Neural progenitor cell (in vitro differentiated cells): Measurements from ENCODE around the gene TRAPPC2L. TPM values are rescaled to one million over a fixed set of nuclear protein-coding genes. Genes with fewer than 3 reads are reported as not detected.

Experiments
- DNase-seq: peaks from one replicate; pipeline ENCODE4 v3.0.0-alpha.2; 2016; ENCODE audit warnings: low spot score
- H2AFZ ChIP-seq: fragments of 200-600 bp; sonication (generic); replicated peaks from 2 replicates; pipeline ENCODE4 v1.6.1; 2016; ENCODE audit warnings: antibody characterized with exemption
- H3F3A ChIP-seq: fragments of 200-600 bp; sonication (generic); 2 replicates; pipeline ENCODE4 v1.6.1; 2016; ENCODE audit warnings: antibody characterized with exemption, low read depth
- H3K27ac ChIP-seq: fragments of 200-600 bp; sonication (generic); 2 replicates; pipeline ENCODE4 v1.5.1; 2016; ENCODE audit warnings: mild to moderate bottlenecking
- H3K27me3 ChIP-seq: fragments of 200-600 bp; sonication (generic); 2 replicates; pipeline ENCODE4 v1.6.1; 2016; ENCODE audit warnings: mild to moderate bottlenecking, moderate library complexity
- H3K36me3 ChIP-seq: fragments of 200-600 bp; sonication (generic); 2 replicates; pipeline ENCODE4 v1.5.1; 2016
- H3K4me1 ChIP-seq: fragments of 200-600 bp; sonication (generic); 2 replicates; pipeline ENCODE4 v1.6.1; 2016; ENCODE audit warnings: mixed run types
- H3K4me2 ChIP-seq: fragments of 200-600 bp; sonication (generic); 2 replicates; pipeline ENCODE4 v1.6.1; 2016
- H3K4me3 ChIP-seq: fragments of 200-600 bp; sonication (generic); 2 replicates; pipeline ENCODE4 v1.5.1; 2016
- H3K79me2 ChIP-seq: fragments of 200-600 bp; sonication (generic); 2 replicates; pipeline ENCODE4 v1.6.1; 2016; ENCODE audit warnings: low read depth
- H3K9ac ChIP-seq: fragments of 200-600 bp; sonication (generic); 2 replicates; pipeline ENCODE4 v1.6.1; 2016
- H3K9me3 ChIP-seq: fragments of 200-600 bp; sonication (generic); 2 replicates; pipeline ENCODE4 v1.5.1; 2016; ENCODE audit warnings: low read depth
- H4K20me1 ChIP-seq: fragments of 200-600 bp; sonication (generic); 2 replicates; pipeline ENCODE4 v1.6.1; 2016; ENCODE audit warnings: low read depth
- H3K27ac Mint-ChIP-seq: 3 replicates; pipeline ENCODE4 v1.8.0; 2021; ENCODE audit warnings: mixed read lengths
- H3K27me3 Mint-ChIP-seq: 2 replicates; pipeline ENCODE4 v1.8.0; 2022; ENCODE audit warnings: low read depth, mild to moderate bottlenecking, inconsistent platforms, moderate library complexity, mixed read lengths; ENCODE audit not compliant: insufficient read depth
- H3K36me3 Mint-ChIP-seq: 3 replicates; pipeline ENCODE4 v1.8.0; 2021; ENCODE audit warnings: mixed read lengths
- H3K4me1 Mint-ChIP-seq: 3 replicates; pipeline ENCODE4 v1.8.0; 2021; ENCODE audit warnings: mixed read lengths
- H3K4me3 Mint-ChIP-seq: 3 replicates; pipeline ENCODE4 v1.8.0; 2021; ENCODE audit warnings: mild to moderate bottlenecking, moderate library complexity, mixed read lengths
- H3K9me3 Mint-ChIP-seq: 3 replicates; pipeline ENCODE4 v1.8.0; 2020; ENCODE audit warnings: mixed read lengths
- EZH2 ChIP-seq: fragments of 200-600 bp; sonication (generic); IDR thresholded peaks from 2 replicates; pipeline ENCODE4 v1.6.1; 2017; ENCODE audit warnings: antibody characterized with exemption, mild to moderate bottlenecking, moderate library complexity
- EZH2phosphoT487 ChIP-seq: fragments of 200-600 bp; sonication (generic); IDR thresholded peaks from 2 replicates; pipeline ENCODE4 v1.6.1; 2017; ENCODE audit warnings: antibody characterized with exemption
- total RNA-seq: library from RNA; depleted of rRNA; stranded (reverse); fragments of >200 nt; gene quantifications from 2 replicates; pipeline ENCODE4 v1.2.3, GENCODE V29; 2015; ENCODE audit warnings: low replicate concordance
- TF ChIP-seq, protein P1 (sequence below): fragments of 200-600 bp; sonication (generic); IDR thresholded peaks from 2 replicates; pipeline ENCODE4 v1.5.1; 2017; ENCODE audit warnings: antibody characterized with exemption, mild to moderate bottlenecking

TRAPPC2L gene
- total RNA-seq, 1 donor from 2014 or later = 31.8 TPM

DNA sequence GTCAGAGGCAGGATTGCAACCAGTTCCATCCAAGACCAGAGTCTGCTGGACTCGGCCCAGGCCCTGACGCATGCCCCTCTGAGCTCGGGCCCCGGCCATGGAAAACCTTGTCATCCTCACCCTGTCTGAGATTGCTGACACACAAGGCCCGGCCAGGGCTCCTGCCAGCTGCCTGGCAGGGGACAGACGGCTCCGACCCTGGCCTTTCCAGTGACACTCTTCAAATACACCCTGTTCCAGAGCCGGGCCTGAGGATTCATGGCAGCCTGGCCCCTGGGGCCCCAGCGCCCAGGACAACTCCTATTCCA lies 12.7 kb downstream of the TRAPPC2L start:
- Histone ChIP-seq H3K9ac (no peak overlapping the region), H3K27ac (no peak overlapping the region), H3K36me3 (no peaks in the 10 kb centered on the region), H3K27me3 (no peaks in the 10 kb centered on the region), H3K9me3 (no peaks in the 10 kb centered on the region), H3K79me2 (no peaks in the 10 kb centered on the region), H3K4me2 (no peak overlapping the region), H2AFZ (no peak overlapping the region), H4K20me1 (no peaks in the 10 kb centered on the region), H3K4me1 (no peaks in the 10 kb centered on the region), H3F3A (no peaks in the 10 kb centered on the region), H3K4me3 (no peak overlapping the region)
- H3K27me3 Mint-ChIP-seq = peaks cover 5% of the 10 kb centered on the region
- H3K4me1 Mint-ChIP-seq = no peaks in the 10 kb centered on the region
- DNase-seq = no peak
- no peak overlapping the region for H3K27ac Mint-ChIP-seq
- no peak overlapping the region for H3K4me3 Mint-ChIP-seq
- TF ChIP-seq, protein P1, sequence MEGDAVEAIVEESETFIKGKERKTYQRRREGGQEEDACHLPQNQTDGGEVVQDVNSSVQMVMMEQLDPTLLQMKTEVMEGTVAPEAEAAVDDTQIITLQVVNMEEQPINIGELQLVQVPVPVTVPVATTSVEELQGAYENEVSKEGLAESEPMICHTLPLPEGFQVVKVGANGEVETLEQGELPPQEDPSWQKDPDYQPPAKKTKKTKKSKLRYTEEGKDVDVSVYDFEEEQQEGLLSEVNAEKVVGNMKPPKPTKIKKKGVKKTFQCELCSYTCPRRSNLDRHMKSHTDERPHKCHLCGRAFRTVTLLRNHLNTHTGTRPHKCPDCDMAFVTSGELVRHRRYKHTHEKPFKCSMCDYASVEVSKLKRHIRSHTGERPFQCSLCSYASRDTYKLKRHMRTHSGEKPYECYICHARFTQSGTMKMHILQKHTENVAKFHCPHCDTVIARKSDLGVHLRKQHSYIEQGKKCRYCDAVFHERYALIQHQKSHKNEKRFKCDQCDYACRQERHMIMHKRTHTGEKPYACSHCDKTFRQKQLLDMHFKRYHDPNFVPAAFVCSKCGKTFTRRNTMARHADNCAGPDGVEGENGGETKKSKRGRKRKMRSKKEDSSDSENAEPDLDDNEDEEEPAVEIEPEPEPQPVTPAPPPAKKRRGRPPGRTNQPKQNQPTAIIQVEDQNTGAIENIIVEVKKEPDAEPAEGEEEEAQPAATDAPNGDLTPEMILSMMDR = no peak
- TF ChIP-seq EZH2phosphoT487 (no peak), EZH2 (no peak)
- H3K9me3 Mint-ChIP-seq = no peaks in the 10 kb centered on the region
- H3K36me3 Mint-ChIP-seq = no peaks in the 10 kb centered on the region

DNA sequence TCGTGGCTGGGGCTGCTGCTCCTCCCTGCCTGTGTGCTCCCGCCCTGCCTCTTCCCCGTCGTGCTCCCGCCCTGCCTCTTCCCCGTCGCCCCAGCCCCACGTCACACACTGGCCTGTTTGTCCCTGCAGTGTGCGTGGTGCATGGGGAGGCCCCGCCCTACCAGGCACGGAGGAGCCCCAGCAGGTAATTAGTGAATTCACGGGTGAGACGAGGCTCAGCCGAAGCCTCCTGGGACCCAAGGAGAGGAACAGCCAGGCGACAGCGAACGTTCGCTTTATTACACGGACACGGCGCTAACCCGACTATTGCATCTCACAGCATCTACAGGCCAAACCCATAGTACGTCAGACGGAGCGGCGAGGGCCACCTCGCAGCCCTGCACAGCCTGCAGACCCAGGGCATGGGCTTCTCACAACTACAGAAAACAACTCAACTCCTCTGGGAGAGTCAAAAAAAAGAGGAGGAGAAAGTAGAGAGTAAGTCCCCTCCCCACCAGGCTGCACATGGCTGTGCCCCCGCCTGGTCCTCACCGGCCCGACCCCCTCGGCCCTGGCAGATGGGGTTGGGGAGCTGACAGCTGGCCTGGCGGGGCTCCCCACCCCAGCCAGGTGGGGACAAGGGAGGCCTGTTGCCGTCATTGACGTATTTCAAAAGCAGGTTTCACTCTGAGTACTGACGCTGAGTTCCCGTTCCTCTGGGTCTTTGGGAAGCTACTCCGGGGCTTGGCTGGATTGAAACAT lies 13.9 kb downstream of the TRAPPC2L start:
- Histone ChIP-seq H3K4me3 (no peak overlapping the region), H3K4me1 (no peaks in the 10 kb centered on the region), H3K9ac (no peak overlapping the region), H2AFZ (no peak overlapping the region), H3K9me3 (no peaks in the 10 kb centered on the region), H4K20me1 (no peaks in the 10 kb centered on the region), H3K27me3 (no peaks in the 10 kb centered on the region), H3F3A (no peaks in the 10 kb centered on the region), H3K36me3 (no peaks in the 10 kb centered on the region), H3K4me2 (no peak overlapping the region), H3K27ac (no peak overlapping the region), H3K79me2 (no peaks in the 10 kb centered on the region)
- Mint-ChIP-seq H3K4me3 (no peak overlapping the region), H3K9me3 (no peaks in the 10 kb centered on the region), H3K27me3 (peaks cover 9% of the 10 kb centered on the region), H3K27ac (no peak overlapping the region), H3K36me3 (no peaks in the 10 kb centered on the region), H3K4me1 (no peaks in the 10 kb centered on the region)
- DNase-seq = no peak
- TF ChIP-seq, protein P1 = no peak
- no peak for TF ChIP-seq EZH2phosphoT487
- no peak for TF ChIP-seq EZH2

DNA sequence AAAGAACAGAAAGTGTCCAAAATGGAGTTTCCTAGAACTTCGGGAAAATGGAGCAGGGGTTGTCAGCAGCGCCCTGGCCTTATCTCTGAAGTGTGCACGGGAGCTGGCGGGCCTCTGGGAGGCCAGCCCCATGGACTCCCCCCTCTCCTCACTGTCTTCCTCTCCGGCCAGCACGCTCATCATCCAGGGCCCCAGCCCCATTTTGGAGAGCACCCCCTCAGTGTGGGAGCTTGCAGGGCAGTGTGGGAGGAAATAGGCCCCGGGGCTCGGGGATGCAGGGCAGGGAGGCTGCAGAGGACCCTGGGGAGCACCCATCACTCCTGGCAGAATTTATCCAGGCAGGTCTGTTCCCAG lies 14.4 kb downstream of the TRAPPC2L start:
- Histone ChIP-seq H3K36me3 (no peaks in the 10 kb centered on the region), H4K20me1 (no peaks in the 10 kb centered on the region), H3K27ac (no peak overlapping the region), H3K4me2 (no peak overlapping the region), H3K27me3 (no peaks in the 10 kb centered on the region), H2AFZ (no peak overlapping the region), H3K9me3 (no peaks in the 10 kb centered on the region), H3K79me2 (no peaks in the 10 kb centered on the region), H3K9ac (no peak overlapping the region), H3K4me1 (no peaks in the 10 kb centered on the region), H3F3A (no peaks in the 10 kb centered on the region), H3K4me3 (no peak overlapping the region)
- Mint-ChIP-seq H3K27me3 (peaks cover 10% of the 10 kb centered on the region), H3K27ac (no peak overlapping the region), H3K9me3 (no peaks in the 10 kb centered on the region), H3K4me1 (peaks cover 1% of the 10 kb centered on the region), H3K4me3 (no peak overlapping the region), H3K36me3 (no peaks in the 10 kb centered on the region)
- no peak for DNase-seq
- TF ChIP-seq EZH2 = no peak
- TF ChIP-seq, protein P1 = no peak
- TF ChIP-seq EZH2phosphoT487 = no peak
